ENCODE measurements around the gene DNAAF3.

DNAAF3 gene

GRCh38 chr19:55147545-55148251, 18.7 kb downstream of the DNAAF3 start:
- no peak overlapping the region for H3K4me2 ChIP-seq (ENCODE audit: insufficient read depth, low read length, poor library complexity, severe bottlenecking)
- no peak overlapping the region for H3K23ac ChIP-seq (ENCODE audit: low read depth, low read length, poor library complexity)
- H2BK120ac ChIP-seq (ENCODE audit: low read depth, low read length) = no peak overlapping the region
- no peaks in the 10 kb centered on the region for H3K79me1 ChIP-seq (ENCODE audit: low read depth, low read length)
- no peak overlapping the region for H3K27ac ChIP-seq (replicated peaks; ENCODE audit: low read length)
- no peak for DNase-seq (ENCODE audit: low spot score)
- peaks cover 0 to 2% of the 10 kb centered on the region in 2 donors for H3K9me3 ChIP-seq (replicated peaks in 1 of 2; ENCODE audit: control insufficient read depth in 2 of 2, insufficient read depth in 1 of 2, low read depth in 1 of 2, low read length in 2 of 2)
- H3K36me3 ChIP-seq (replicated peaks in 1 of 2; ENCODE audit: control insufficient read depth in 2 of 2, insufficient read depth in 2 of 2, low read length in 2 of 2) = no peaks in the 10 kb centered on the region
- no peak overlapping the region for H3K4me3 ChIP-seq (ENCODE audit: low read length in 2 of 2)
- H2AFZ ChIP-seq (ENCODE audit: low read length) = no peak overlapping the region
- H2BK12ac ChIP-seq (ENCODE audit: low read length) = no peak overlapping the region
- no peak overlapping the region for H3K18ac ChIP-seq (ENCODE audit: low read length)
- no peak overlapping the region for H3K14ac ChIP-seq (ENCODE audit: low read length)
- WGBS, 2 donors (ENCODE audit: extremely low coverage in 2 of 2, insufficient read length in 2 of 2, insufficient replicate concordance in 1 of 2) = no CpG with 5 or more reads among the region's 9 CpGs
- H4K8ac ChIP-seq (ENCODE audit: low read depth, low read length) = no peak overlapping the region
- H4K91ac ChIP-seq (ENCODE audit: low read depth, low read length, poor library complexity) = no peak overlapping the region
- peak overlapping the region; percentile 3 for H3K9ac ChIP-seq (ENCODE audit: low read depth, low read length, poor library complexity)
- no peak overlapping the region for H2AK5ac ChIP-seq (ENCODE audit: low read depth, low read length)
- peaks cover 8 to 26% of the 10 kb centered on the region in 2 donors for H3K4me1 ChIP-seq (ENCODE audit: control insufficient read depth in 2 of 2, insufficient read depth in 1 of 2, low read depth in 1 of 2, low read length in 2 of 2)
- no peak overlapping the region for H3K4ac ChIP-seq (ENCODE audit: low read length)
- no peak overlapping the region for H2BK5ac ChIP-seq (ENCODE audit: low read length)
- no peak overlapping the region for H2BK15ac ChIP-seq (ENCODE audit: low read length)
- peaks cover 0 to 55% (median 2%) of the 10 kb centered on the region in 3 experiments for H3K27me3 ChIP-seq (ENCODE audit: control insufficient read depth in 3 of 3, insufficient read depth in 3 of 3, low read depth in 1 of 3, low read length in 3 of 3)

GRCh38 chr19:55146705-55147273, 19.6 kb downstream of the DNAAF3 start:
- Histone ChIP-seq H3K4me2 (ENCODE audit: insufficient read depth, low read length, poor library complexity, severe bottlenecking) (peak overlapping the region; percentile 78), H2BK5ac (ENCODE audit: low read length) (peak overlapping the region; percentile 22), H3K27me3 (ENCODE audit: control insufficient read depth in 3 of 3, insufficient read depth in 3 of 3, low read depth in 1 of 3, low read length in 3 of 3) (peaks cover 0 to 55% (median 2%) of the 10 kb centered on the region in 3 experiments), H3K9ac (ENCODE audit: low read depth, low read length, poor library complexity) (peak overlapping the region; percentile 79), H3K18ac (ENCODE audit: low read length) (peak overlapping the region; percentile 100), H2BK12ac (ENCODE audit: low read length) (no peak overlapping the region), H2BK120ac (ENCODE audit: low read depth, low read length) (peak overlapping the region; percentile 47), H3K23ac (ENCODE audit: low read depth, low read length, poor library complexity) (peak overlapping the region; percentile 80), H4K91ac (ENCODE audit: low read depth, low read length, poor library complexity) (no peak overlapping the region), H3K4ac (ENCODE audit: low read length) (peak overlapping the region; percentile 72), H3K4me3 (ENCODE audit: low read length in 2 of 2) (peak overlapping the region in 1 of 2 donors; percentile 70), H3K27ac (replicated peaks; ENCODE audit: low read length) (peak overlapping the region; percentile 81), H3K79me1 (ENCODE audit: low read depth, low read length) (no peaks in the 10 kb centered on the region), H2AK5ac (ENCODE audit: low read depth, low read length) (peak overlapping the region; percentile 74), H3K4me1 (ENCODE audit: control insufficient read depth in 2 of 2, insufficient read depth in 1 of 2, low read depth in 1 of 2, low read length in 2 of 2) (peaks cover 8 to 26% of the 10 kb centered on the region in 2 donors), H2BK15ac (ENCODE audit: low read length) (peak overlapping the region; percentile 86), H3K36me3 (replicated peaks in 1 of 2; ENCODE audit: control insufficient read depth in 2 of 2, insufficient read depth in 2 of 2, low read length in 2 of 2) (no peaks in the 10 kb centered on the region), H3K14ac (ENCODE audit: low read length) (no peak overlapping the region), H2AFZ (ENCODE audit: low read length) (peak overlapping the region; percentile 85), H3K9me3 (replicated peaks in 1 of 2; ENCODE audit: control insufficient read depth in 2 of 2, insufficient read depth in 1 of 2, low read depth in 1 of 2, low read length in 2 of 2) (no peaks in the 10 kb centered on the region), H4K8ac (ENCODE audit: low read depth, low read length) (peak overlapping the region; percentile 1)
- WGBS, 2 donors (ENCODE audit: extremely low coverage in 2 of 2, insufficient read length in 2 of 2, insufficient replicate concordance in 1 of 2) = no CpG with 5 or more reads among the region's 27 CpGs
- DNase-seq (ENCODE audit: low spot score) = no peak

- peak overlapping the region in 1 of 2 donors; percentile 70 for H3K4me3 ChIP-seq (ENCODE audit: low read length in 2 of 2)
- peaks cover 0 to 55% (median 2%) of the 10 kb centered on the region in 3 experiments for H3K27me3 ChIP-seq (ENCODE audit: control insufficient read depth in 3 of 3, insufficient read depth in 3 of 3, low read depth in 1 of 3, low read length in 3 of 3)
- no peaks in the 10 kb centered on the region for H3K36me3 ChIP-seq (replicated peaks in 1 of 2; ENCODE audit: control insufficient read depth in 2 of 2, insufficient read depth in 2 of 2, low read length in 2 of 2)
- peak overlapping the region; percentile 74 for H2AK5ac ChIP-seq (ENCODE audit: low read depth, low read length)
- H3K27ac ChIP-seq (replicated peaks; ENCODE audit: low read length) = peak overlapping the region; percentile 81
- no peak for DNase-seq (ENCODE audit: low spot score)
- no peak overlapping the region for H3K4ac ChIP-seq (ENCODE audit: low read length)
- peak overlapping the region; percentile 78 for H3K4me2 ChIP-seq (ENCODE audit: insufficient read depth, low read length, poor library complexity, severe bottlenecking)
- no peak overlapping the region for H3K9ac ChIP-seq (ENCODE audit: low read depth, low read length, poor library complexity)
- WGBS, 2 donors (ENCODE audit: extremely low coverage in 2 of 2, insufficient read length in 2 of 2, insufficient replicate concordance in 1 of 2) = no CpG with 5 or more reads among the region's 41 CpGs
- no peak overlapping the region for H4K8ac ChIP-seq (ENCODE audit: low read depth, low read length)
- H3K14ac ChIP-seq (ENCODE audit: low read length) = no peak overlapping the region
- peak overlapping the region; percentile 100 for H3K18ac ChIP-seq (ENCODE audit: low read length)
- H2AFZ ChIP-seq (ENCODE audit: low read length) = peak overlapping the region; percentile 85
- peak overlapping the region; percentile 86 for H2BK15ac ChIP-seq (ENCODE audit: low read length)
- H4K91ac ChIP-seq (ENCODE audit: low read depth, low read length, poor library complexity) = no peak overlapping the region
- H3K23ac ChIP-seq (ENCODE audit: low read depth, low read length, poor library complexity) = peak overlapping the region; percentile 80
- no peak overlapping the region for H2BK12ac ChIP-seq (ENCODE audit: low read length)
- H2BK5ac ChIP-seq (ENCODE audit: low read length) = peak overlapping the region; percentile 22
- H3K9me3 ChIP-seq (replicated peaks in 1 of 2; ENCODE audit: control insufficient read depth in 2 of 2, insufficient read depth in 1 of 2, low read depth in 1 of 2, low read length in 2 of 2) = no peaks in the 10 kb centered on the region
- peaks cover 8 to 26% of the 10 kb centered on the region in 2 donors for H3K4me1 ChIP-seq (ENCODE audit: control insufficient read depth in 2 of 2, insufficient read depth in 1 of 2, low read depth in 1 of 2, low read length in 2 of 2)
- no peaks in the 10 kb centered on the region for H3K79me1 ChIP-seq (ENCODE audit: low read depth, low read length)
- H2BK120ac ChIP-seq (ENCODE audit: low read depth, low read length) = no peak overlapping the region
Measured at GRCh38 chr19:55146078-55146704, 20.2 kb downstream of the DNAAF3 start.

GRCh38 chr19:55145232-55145631, 21.2 kb downstream of the DNAAF3 start:
- peak overlapping the region; percentile 35 for H2BK5ac ChIP-seq (ENCODE audit: low read length)
- no peak overlapping the region for H3K4me2 ChIP-seq (ENCODE audit: insufficient read depth, low read length, poor library complexity, severe bottlenecking)
- no peak overlapping the region for H3K4me3 ChIP-seq (ENCODE audit: low read length in 2 of 2)
- no peaks in the 10 kb centered on the region for H3K79me1 ChIP-seq (ENCODE audit: low read depth, low read length)
- no peak overlapping the region for H3K27ac ChIP-seq (replicated peaks; ENCODE audit: low read length)
- DNase-seq (ENCODE audit: low spot score) = no peak
- no CpG with 5 or more reads among the region's 3 CpGs for WGBS, 2 donors (ENCODE audit: extremely low coverage in 2 of 2, insufficient read length in 2 of 2, insufficient replicate concordance in 1 of 2)
- H3K9me3 ChIP-seq (replicated peaks in 1 of 2; ENCODE audit: control insufficient read depth in 2 of 2, insufficient read depth in 1 of 2, low read depth in 1 of 2, low read length in 2 of 2) = no peaks in the 10 kb centered on the region
- no peaks in the 10 kb centered on the region for H3K36me3 ChIP-seq (replicated peaks in 1 of 2; ENCODE audit: control insufficient read depth in 2 of 2, insufficient read depth in 2 of 2, low read length in 2 of 2)
- no peak overlapping the region for H2BK12ac ChIP-seq (ENCODE audit: low read length)
- H3K23ac ChIP-seq (ENCODE audit: low read depth, low read length, poor library complexity) = no peak overlapping the region
- H2BK15ac ChIP-seq (ENCODE audit: low read length) = peak overlapping the region; percentile 72
- H2AFZ ChIP-seq (ENCODE audit: low read length) = no peak overlapping the region
- H3K18ac ChIP-seq (ENCODE audit: low read length) = no peak overlapping the region
- H2AK5ac ChIP-seq (ENCODE audit: low read depth, low read length) = peak overlapping the region; percentile 61
- H3K4me1 ChIP-seq (ENCODE audit: control insufficient read depth in 2 of 2, insufficient read depth in 1 of 2, low read depth in 1 of 2, low read length in 2 of 2) = peaks cover 11 to 30% of the 10 kb centered on the region in 2 donors
- H3K27me3 ChIP-seq (ENCODE audit: control insufficient read depth in 3 of 3, insufficient read depth in 3 of 3, low read depth in 1 of 3, low read length in 3 of 3) = peaks cover 0 to 52% (median 2%) of the 10 kb centered on the region in 3 experiments
- H2BK120ac ChIP-seq (ENCODE audit: low read depth, low read length) = no peak overlapping the region
- H3K4ac ChIP-seq (ENCODE audit: low read length) = no peak overlapping the region
- H4K91ac ChIP-seq (ENCODE audit: low read depth, low read length, poor library complexity) = no peak overlapping the region
- H3K14ac ChIP-seq (ENCODE audit: low read length) = no peak overlapping the region
- no peak overlapping the region for H4K8ac ChIP-seq (ENCODE audit: low read depth, low read length)
- H3K9ac ChIP-seq (ENCODE audit: low read depth, low read length, poor library complexity) = no peak overlapping the region
